ENCODE data around the gene AKAP13.
"Not testable (repeated sequence)": the region's sequence is repeated elsewhere in the genome, so short reads cannot be mapped to it uniquely, and the experiment has no call there.

- TF ChIP-seq PBX3 (IDR thresholded peaks at IDR 0.05); CTCF (IDR thresholded peaks at IDR 0.05); YY1 (IDR thresholded peaks at IDR 0.05; ENCODE audit: low read depth); USF2 (IDR thresholded peaks at IDR 0.05; ENCODE audit: borderline replicate concordance, low read depth, low read length): not testable (repeated sequence)
These were observed 31.3 kb upstream of the AKAP13 start for GRCh38 chr15:85349062-85349461.

All from SK-N-SH (cell line).